ENCODE measurements around the gene IVNS1ABP.
A peak's percentile ranks its signal among the peaks of the same experiment; 100 is the strongest.
"Not testable (repeated sequence)": the region's sequence is repeated elsewhere in the genome, so short reads cannot be mapped to it uniquely, and the experiment has no call there.

The IVNS1ABP gene

DNA sequence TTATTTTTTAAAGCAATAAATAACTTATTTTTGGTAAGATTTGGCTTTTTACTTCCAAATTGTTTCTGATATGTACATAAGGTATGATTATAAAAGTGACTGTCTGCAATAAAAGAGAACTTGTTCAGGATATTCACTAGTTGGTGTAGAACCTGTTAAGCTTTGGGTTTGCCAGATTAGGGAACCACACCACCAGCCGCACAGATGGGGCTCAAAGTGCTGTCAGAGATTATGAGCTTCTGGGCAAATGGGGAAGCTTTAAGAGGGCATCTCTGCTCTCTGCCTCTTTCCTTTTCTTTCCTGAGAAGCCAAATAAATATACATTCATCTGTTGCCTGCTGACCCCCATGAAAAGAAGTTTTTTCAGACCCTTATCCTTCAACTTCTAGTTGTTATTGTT is 25.4 kb downstream of the IVNS1ABP start:
- DNase-seq, result no peak

DNA sequence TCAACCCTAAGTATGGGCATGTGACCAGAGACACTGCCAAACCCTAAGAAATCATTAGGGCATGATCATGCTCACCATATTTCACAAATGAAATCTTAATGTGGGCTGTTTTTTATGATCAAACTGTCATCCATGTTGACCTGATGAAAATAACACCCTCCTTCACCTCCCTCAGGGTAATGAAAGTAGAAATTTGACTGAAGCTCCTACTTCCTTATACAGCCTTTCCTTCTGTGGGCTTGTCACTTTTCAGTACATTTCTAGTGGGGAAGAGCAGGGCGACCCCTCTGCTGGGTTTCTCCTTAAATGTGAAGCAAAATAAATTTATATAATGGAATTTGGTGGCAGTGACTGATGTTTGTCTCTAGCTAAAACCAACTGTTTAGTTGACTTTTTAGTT is 25.9 kb downstream of the IVNS1ABP start:
- DNase-seq, result no peak

DNA sequence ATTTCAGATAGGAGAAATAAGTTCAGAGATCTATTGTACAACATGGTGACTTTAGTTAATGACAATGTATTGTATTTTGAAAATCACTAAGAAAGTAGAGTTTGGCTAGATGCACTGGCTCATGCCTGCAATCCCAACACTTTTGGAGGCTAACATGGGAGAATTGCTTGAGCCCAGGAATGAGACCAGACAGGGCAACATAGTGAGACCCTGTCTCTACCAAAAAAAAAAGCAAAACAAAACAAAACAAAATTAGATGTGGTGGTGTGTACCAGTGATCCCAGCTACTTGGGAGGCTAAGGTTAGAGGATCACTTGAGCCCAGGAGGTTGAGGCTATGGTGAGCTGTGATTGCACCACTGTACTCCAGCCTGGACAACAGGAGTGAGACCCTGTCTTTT is 27.2 kb downstream of the IVNS1ABP start:
- no peak for DNase-seq

DNA sequence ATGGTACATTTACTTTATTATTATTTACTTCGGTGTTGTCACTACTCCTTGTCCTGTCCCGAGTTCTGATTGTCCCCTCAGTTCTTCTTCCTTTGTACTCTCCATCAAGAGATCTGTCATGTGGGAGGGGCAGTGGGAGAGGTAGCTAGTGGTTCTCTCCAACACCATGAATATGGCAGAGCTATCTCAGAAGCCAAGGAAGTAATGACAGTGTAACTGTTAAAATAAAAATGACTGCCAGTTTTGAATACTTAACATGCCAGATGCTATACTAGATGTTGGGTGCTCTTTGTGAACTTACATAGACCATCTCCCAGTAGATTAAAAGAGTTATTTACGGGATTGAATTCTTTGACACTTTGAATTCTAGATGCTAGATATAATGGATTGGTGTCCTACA is 28.6 kb downstream of the IVNS1ABP start:
- DNase-seq, result no peak

DNA sequence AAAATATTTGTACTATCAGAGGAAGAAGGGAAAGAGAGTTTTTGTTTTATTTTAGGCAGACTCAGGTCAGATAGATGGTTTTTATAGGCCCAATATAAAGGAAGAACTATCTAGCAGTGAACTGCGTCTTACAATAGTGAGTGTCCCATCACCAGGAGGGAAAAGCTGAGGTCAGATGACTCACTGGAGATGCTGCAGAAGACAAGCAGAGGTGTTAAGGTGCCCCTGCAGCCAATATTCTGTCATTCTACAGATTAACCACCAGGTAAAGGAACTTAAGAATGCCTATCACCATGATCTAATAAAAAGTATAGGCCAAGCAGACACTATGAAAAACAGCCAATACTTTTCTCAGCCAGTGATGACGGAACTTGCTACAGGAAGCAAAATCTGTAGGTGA is 29.6 kb downstream of the IVNS1ABP start:
- DNase-seq, result no peak

DNA sequence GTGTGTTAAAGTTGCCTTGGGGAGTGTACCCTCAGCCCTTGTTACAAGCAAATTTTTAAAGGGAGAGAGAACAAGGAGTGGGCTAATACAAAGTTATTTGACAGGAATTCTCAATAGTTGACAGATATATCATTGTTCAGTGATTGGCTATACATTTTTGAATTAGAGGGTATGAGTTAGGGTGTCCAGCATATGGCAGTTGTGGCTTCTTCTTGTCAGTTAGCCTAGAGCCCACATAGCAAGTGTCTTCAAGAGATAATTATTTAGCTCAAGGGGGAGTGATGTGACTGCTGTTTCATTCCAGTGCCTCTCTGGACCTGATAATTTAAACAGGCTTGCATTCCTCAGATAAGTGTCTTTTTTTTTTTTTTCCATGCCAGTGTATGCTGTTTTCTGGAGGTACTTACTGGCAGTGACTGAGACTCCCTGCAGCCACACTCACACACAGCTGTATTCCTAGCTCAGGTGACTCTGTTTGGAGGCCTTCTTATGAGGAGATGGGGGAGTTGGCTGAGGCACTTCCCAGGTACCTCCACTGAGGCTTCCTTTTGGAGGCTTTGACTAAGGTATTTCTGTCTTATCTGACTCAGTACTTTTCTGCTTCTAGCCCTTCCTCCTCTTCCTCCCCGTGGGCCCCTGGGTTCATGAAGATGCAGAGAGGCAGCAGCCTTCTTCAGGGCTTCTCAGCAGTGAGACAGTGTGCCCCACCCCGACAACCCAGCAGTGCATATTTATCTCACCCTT is 32.3 kb downstream of the IVNS1ABP start:
- DNase-seq, result no peak

DNA sequence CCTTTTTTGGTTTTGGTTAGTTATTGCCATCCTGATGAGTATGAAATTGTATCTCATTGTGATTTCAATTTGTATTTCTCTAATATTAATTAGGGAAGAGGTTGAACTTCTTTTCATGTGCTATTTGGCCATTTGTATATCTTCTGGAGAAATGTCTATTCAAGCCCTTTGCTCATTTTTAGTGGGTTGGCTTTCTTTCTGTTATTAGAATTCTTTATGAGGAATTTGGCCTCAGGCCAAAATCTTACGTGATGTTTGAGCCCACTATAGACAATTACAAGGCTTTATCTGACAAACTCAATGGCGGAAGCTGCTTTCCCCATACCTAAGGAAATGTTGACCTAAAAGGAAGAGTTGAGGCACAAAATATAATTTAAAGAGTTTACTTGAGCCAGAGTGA is 32.9 kb downstream of the IVNS1ABP start:
- no peak for DNase-seq

DNA sequence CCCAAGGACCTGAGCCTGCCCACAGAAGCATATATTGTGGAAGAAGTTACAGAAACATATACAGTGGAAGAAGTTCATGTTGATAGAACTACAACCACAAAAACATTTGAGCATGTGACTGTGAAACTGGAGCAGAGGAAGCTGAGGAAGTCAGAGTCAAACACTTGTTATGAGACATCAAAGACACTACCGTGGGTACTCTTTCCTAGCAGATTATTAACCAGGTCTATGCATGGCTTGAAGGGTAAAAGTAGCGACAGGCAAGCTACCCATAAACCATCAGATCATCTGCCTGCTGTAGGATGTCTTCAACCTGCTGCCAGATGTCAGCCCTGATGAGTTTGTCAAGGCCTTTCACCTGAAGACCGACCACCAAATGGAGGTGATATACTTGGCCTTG is 35.8 kb downstream of the IVNS1ABP start:
- peak in 1 of 2 experiments; percentile 2 for DNase-seq

DNA sequence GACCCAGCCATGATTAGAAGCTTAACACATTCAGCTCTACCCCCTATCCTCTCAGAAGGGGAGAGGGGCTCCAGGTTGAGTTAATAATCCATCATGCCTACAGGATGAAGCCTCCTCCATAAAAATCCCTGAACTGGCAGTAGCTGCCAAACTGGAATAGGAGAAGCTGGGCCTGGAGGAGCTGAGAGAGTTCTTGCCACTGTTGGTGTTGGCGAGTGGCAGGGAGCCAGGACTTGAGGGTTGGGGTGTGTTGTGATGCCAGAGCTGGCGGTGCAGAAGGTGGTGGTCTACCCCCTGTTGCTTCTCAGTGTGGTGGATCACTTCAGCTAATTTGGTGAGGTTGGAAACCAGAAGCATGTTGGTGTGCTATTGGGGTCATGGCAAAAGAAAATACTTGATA is 36.5 kb downstream of the IVNS1ABP start:
- no peak for DNase-seq

DNA sequence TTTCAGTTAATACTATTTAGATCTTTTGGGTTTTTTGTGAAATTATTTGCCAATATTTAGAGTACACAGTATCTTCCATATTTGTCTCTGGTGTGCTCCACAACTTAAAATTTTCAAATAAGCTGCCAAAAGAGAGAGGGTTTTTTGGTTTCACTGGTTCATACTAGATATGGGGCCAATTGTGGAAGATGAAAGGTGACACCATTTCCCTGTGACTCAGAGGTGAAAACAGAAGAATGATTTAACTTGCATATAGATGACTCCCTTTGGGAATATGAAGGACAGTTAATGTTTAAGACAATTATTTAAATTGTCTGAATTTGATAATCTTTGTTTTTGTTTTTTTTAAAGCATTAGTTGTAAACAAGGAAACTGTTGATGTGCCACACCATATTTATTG is 37.5 kb downstream of the IVNS1ABP start:
- no peak for DNase-seq

DNA sequence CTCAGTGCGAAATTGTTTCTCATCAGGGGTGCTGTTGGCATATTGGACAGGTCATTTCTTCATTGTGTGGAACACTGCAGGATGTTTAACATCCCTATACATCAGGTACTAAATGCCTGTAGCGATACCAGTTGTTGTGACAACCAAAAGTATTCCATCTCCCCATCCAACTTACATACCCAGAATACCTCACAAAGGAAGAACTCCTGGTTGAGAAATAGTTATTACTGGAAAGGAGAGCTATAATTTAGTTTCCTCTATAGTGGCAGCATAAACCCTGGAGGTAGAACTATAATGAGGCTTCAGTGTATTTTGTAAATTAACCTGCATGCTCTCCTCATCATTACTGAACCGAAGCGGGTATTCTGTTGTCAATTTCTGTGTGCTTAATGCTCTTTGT is 45.1 kb downstream of the IVNS1ABP start:
- no peak for DNase-seq

DNA sequence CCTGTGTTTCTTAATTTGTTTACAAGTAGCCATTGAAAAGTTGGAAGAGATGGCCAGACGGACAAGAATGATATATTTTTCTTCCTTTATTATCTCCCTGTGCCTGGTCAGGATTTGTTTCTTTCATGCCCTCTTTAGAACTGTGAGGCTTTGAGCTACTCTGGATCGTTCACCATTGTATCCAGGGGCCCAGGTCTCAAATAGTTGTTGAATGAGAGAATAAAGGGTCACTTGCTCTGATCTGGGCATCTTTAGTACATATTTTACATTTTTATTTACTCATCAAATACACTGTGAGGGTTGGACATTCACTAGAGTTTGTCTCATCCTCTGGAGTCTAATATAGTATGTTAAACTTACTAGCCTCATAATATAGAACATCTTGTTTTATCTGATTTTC is 48.7 kb downstream of the IVNS1ABP start:
- DNase-seq, result no peak

DNA sequence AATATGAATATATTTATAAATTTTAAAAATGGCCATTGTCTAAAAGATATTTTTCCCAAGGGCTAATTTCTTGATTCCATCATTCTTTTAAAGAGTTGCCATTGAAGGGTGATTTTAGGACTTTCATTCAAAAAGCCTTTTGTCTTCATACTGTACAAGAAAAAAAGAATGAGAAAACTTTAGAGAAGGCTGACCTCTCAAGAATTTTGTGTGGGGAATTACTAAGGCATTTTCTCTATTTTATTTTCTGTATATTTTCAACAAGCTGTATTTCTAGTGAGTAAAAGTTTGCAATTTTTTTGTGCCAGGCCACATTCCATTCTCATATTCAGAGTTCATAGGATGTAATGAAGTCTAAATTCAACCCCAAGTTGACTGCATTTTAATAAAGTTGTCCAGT is 49.3 kb downstream of the IVNS1ABP start:
- no peak for DNase-seq

DNA sequence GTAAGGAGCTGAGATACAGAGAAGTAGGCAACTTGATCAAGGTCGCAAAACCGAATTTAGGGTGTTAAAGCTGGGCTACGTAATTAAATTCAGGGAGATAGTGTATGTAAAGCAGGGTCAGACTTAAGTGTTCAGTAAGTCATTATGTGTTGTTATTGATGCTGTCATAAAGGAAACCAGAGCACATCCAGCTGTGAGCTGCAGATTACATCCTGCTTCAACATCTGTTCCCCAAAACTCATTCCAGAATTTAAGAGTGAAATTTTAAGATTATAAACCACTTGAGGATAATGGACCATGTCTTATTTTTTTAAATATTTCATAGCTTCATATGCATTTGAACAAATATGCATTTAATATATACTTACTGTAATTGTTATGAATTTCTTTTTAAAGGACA is 49.7 kb downstream of the IVNS1ABP start:
- no peak for DNase-seq

DNA sequence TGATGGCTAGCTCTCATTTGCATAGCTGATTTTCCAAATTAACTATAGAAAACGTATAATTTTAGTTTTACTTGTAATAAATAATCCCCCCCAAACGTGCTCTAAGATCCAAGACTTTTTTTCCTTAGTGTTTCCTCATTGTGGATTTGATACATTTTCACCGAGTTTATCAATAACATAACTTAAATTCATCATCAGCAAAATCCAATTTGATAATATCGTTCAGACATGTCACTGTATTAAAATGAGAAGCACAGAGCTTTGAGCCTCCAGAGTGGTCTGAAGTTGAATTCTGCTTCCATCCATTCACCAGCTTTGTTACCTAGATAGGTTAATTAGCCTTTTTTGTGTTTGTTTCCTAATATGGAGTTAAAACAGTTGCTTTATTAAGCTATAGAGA is 51.7 kb downstream of the IVNS1ABP start:
- DNase-seq, result no peak

DNA sequence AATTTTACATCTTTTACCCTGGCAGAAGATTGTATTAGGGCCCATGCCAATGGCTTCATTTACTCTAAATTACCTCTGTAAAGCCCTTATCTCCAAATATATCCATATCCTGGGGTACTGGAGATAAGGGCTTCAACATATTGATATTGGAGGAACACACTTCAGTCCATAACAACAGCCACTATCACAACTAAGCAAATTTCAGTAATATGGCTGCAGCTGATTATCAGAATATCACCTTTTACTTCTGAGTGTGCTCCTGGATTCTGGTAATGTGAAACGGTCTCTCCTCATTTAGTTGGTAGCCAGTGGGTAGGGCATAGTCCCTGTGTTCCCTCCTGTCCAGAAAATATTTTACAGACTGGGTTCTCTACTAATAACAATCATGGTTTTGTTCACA is 53.3 kb downstream of the IVNS1ABP start:
- DNase-seq, result no peak

DNA sequence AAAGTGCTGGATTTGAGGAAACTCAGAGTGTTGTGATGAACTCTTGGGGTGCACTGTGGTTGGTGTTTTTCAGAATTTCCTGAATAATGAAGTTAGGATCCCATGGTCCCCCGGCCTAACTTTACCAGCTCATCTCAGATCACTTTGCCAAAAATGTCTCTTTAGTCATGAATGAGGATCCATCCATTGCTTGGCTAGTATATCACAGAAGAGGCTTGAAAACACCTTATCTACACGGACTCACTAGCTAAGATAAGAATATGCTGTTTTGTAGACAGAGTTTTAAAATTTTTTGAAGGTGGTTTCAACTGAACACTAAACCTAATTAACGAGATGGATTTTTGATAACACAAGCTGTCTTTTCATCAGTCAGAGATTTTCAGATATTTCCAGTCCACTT is 53.8 kb downstream of the IVNS1ABP start:
- DNase-seq, result no peak

DNA sequence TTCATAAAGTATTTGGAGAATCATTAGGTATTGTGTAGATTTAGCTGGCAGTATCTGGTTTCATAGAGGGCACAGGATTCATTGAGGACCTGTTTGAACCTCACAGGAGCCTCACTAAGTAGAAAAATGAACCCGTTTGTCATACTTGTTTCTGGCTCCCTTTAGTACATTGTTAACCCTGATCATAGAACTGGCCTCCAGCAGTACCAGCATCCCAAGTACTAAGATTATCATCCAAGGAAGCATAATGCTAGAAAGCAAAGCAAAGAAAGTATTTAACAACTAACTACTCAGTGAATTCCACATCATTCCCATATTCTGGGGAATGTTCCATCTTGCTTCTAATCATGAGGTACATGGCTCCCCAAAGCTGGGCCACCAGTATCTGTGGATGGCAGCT is 54.9 kb downstream of the IVNS1ABP start:
- no peak for DNase-seq

DNA sequence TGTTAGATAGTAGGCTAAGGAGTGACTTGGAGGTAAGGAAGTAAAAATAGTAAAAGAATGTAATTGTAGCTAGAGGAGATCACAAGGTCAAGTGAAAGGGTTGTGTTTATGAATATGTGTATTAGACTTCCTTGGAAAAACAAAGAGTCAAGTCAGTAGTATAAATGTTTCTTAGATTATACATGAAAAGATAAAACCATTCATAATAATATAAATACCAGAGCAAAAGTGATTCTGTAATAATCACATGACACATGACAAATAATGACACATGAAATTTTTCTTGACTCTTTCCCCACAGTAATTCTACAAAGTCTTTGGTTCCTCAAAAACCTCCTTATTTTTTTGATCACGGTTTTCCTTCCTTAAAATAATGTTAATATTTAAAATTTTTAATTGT is 56.4 kb downstream of the IVNS1ABP start:
- no peak for DNase-seq

DNA sequence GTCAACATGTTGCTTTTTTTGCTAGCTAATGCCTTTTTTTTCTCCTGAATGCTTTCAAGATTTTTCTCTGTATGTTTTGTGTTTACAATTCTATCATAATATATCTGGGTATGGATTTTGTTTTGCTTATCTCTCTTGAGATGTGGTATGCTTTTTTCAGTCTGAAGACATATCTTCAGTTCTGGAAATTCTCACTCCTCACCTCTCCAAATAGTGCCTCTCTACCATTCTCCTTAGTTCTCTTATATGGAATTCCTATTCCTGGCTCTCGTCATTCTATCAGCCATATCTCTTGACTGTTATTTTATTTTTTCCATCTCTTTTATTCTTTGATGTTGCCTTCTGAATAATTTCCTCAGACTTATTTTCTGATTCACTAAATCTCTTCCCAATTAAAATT is 58.4 kb downstream of the IVNS1ABP start:
- DNase-seq, result no peak

DNA sequence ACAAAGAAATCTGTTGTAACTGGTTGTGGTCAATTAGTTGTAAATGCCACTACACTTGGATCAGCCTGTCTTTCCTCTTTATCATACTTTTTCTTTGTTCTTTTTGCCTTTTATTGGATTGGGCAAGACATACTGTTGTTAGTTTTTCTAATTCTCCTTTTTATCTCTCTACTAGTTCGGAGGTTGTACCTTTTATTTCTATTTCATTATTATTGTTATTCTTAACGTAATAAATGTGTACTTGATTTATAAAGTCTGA is 59.2 kb downstream of the IVNS1ABP start:
- no peak for DNase-seq

DNA sequence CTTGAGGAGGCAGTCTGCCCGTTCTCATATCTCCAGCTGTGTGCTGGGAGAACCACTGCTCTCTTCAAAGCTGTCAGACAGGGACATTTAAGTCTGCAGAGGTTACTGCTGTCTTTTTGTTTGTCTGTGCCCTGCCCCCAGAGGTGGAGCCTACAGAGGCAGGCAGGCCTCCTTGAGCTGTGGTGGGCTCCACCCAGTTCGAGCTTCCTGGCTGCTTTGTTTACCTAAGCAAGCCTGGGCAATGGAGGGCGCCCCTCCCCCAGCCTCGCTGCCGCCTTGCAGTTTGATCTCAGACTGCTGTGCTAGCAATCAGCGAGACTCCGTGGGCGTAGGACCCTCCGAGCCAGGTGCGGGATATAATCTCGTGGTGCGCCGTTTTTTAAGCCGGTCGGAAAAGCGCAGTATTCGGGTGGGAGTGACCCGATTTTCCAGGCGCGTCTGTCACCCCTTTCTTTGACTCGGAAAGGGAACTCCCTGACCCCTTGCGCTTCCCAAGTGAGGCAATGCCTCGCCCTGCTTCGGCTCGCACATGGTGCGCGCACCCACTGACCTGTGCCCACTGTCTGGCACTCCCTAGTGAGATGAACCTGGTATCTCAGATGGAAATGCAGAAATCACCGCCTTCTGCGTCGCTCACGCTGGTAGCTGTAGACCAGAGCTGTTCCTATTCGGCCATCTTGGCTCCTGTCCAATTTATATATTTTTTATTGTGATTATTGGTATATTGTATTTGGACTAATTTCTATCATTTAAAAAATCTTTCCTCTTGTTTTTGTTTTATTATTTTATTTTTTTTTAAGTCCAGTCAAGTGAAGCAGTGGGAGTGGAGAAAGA is 59.7 kb downstream of the IVNS1ABP start:
- not testable (repeated sequence) for DNase-seq

DNA sequence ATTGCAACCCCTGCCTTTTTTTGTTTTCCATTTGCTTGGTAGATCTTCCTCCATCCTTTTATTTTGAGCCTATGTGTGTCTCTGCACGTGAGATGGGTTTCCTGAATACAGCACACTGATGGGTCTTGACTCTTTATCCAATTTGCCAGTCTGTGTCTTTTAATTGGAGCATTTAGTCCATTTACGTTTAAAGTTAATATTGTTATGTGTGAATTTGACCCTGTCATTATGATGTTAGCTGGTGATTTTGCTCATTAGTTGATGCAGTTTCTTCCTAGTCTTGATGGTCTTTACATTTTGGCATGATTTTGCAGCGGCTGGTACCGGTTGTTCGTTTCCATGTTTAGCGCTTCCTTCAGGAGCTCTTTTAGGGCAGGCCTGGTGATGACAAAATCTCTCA is 61.4 kb downstream of the IVNS1ABP start:
- DNase-seq, result not testable (repeated sequence)

DNA sequence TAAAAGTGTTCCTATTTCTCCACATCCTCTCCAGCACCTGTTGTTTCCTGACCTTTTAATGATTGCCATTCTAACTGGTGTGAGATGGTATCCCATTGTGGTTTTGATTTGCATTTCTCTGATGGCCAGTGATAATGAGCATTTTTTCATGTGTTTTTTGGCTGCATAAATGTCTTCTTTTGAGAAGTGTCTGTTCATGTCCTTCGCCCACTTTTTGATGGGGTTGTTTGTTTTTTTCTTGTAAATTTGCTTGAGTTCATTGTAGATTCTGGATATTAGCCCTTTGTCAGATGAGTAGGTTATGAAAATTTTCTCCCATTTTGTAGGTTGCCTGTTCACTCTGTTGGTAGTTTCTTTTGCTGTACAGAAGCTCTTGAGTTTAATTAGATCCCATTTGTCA is 64.6 kb downstream of the IVNS1ABP start:
- not testable (repeated sequence) for DNase-seq

DNA sequence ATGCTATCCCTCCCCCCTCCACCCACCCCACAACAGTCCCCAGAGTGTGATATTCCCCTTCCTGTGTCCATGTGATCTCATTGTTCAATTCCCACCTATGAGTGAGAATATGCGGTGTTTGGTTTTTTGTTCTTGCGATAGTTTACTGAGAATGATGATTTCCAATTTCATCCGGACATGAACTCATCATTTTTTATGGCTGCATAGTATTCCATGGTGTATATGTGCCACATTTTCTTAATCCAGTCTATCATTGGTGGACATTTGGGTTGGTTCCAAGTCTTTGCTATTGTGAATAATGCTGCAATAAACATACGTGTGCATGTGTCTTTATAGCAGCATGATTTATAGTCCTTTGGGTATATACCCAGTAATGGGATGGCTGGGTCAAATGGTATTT is 65.1 kb downstream of the IVNS1ABP start:
- not testable (repeated sequence) for DNase-seq
